ENCODE data around the gene SMYD3. TPM values are rescaled to one million over a fixed set of nuclear protein-coding genes. Genes with fewer than 3 reads are reported as not detected.

SMYD3 gene
- total and polyA plus RNA-seq, 9 of the 15 experiments (the other 6 are each of a cell fraction or from before 2014, with no cell fraction given) = 128 to 440 (median 197) TPM

DNA sequence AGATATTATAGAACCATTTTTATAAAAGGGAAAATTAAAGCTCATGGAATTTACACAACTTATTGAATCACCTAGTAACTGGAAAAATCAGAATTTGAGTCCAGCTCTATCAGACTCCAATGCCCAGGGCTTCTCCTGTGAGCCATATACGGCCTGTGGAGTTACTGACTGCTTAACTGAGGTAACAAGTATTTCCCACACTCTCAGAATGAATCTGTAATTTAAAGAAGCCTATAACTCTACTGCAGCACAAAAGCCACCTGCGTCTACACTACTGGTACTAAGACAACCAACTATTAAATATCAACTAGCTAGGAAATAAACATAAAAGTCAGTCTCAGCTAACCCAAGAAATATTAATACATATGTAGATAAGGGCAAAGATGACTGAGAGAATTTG lies 29.4 kb downstream of the SMYD3 start:
- H3K4me1 ChIP-seq (replicated peaks in 1 of 2; ENCODE audit: control insufficient read depth in 2 of 2, insufficient read depth in 2 of 2, low read length in 2 of 2) = no peaks in the 10 kb centered on the region
- POLR2A ChIA-PET = interaction anchor here (0.6 kb wide), 1 partner anchor 14 kb away, joined by 3 read pairs; no protein-coding TSS in a partner anchor
- ATAC-seq (no peak), FAIRE-seq (no peak), DNase-seq (ENCODE audit: extremely low read depth in 1 of 4, low spot score in 3 of 4) (no peak)
- no peak for TF ChIP-seq TARDBP (IDR thresholded peaks at IDR 0.05)
- no peak for TF ChIP-seq PYGO2 (tag; IDR thresholded peaks at IDR 0.05)
- no peak for TF ChIP-seq ZNF707 (CRISPR knock-in tag; conservative IDR thresholded peaks at IDR 0.05)
- no peak for TF ChIP-seq TSC22D4 (tag; IDR thresholded peaks at IDR 0.05)
- TF ChIP-seq ATF2 (CRISPR knock-in tag; IDR thresholded peaks at IDR 0.05) = no peak
- no peak for TF ChIP-seq HIVEP1 (CRISPR knock-in tag; IDR thresholded peaks at IDR 0.05)
- TF ChIP-seq SIN3B (IDR thresholded peaks at IDR 0.05; ENCODE audit: low read depth) = no peak
- no peak for TF ChIP-seq ATF1 (CRISPR knock-in tag; IDR thresholded peaks at IDR 0.05)
- TF ChIP-seq ATF1 (tag; IDR thresholded peaks at IDR 0.05) = no peak
- no peak for TF ChIP-seq TRIM24 (IDR thresholded peaks at IDR 0.05)
- TF ChIP-seq HDAC8 (tag; IDR thresholded peaks at IDR 0.05) = no peak
- no peak for TF ChIP-seq HDAC2 (IDR thresholded peaks at IDR 0.05)
- intact Hi-C loops (cut with micrococcal nuclease) (no loop called here), in situ Hi-C loops (cut with MboI) (no loop called here)
- CTCF ChIA-PET (ENCODE audit: low intra/inter-chr PET ratio) = no interaction called here
- no peak overlapping the region for H3K27ac ChIP-seq (ENCODE audit: extremely low read depth, low read depth, low read length)
- H2AFZ ChIP-seq (ENCODE audit: low read depth, low read length) = no peak overlapping the region
- no peaks in the 10 kb centered on the region for H3K27me3 ChIP-seq (ENCODE audit: control insufficient read depth in 2 of 2, insufficient read depth in 2 of 2, low read length in 2 of 2)
- BruUV-seq (replicated peaks) = no TSS peak
- H3K9ac ChIP-seq (ENCODE audit: insufficient read depth in 1 of 2, low read depth in 2 of 2, low read length in 2 of 2) = no peak overlapping the region
- H4K20me1 ChIP-seq (replicated peaks; ENCODE audit: control insufficient read depth, insufficient read depth, low read length) = no peaks in the 10 kb centered on the region
- 26% methylated on average over 2 of the region's 2 CpGs for WGBS (ENCODE audit: insufficient coverage, low coverage, missing lambda C conversion rate)
- no peak overlapping the region for H3K4me2 ChIP-seq (ENCODE audit: insufficient read depth, low read length)
- no peaks in the 10 kb centered on the region; the same call in 2 of the 3 replicates for H3K36me3 ChIP-seq (ENCODE audit: control insufficient read depth, insufficient read depth, low read length)
- H3K4me3 ChIP-seq = no peak overlapping the region
- H3K79me2 ChIP-seq (ENCODE audit: control insufficient read depth, insufficient read depth, low read length) = no peaks in the 10 kb centered on the region
- no peaks in the 10 kb centered on the region for H3K9me1 ChIP-seq (ENCODE audit: control insufficient read depth, insufficient read depth, low read length)
- H3K9me3 ChIP-seq (replicated peaks; ENCODE audit: control insufficient read depth, insufficient read depth, low read depth, low read length) = no peaks in the 10 kb centered on the region

Data from K562 (cell line).